K562 (cell line): ENCODE measurements around the gene CGB8. TPM values are rescaled to one million over a fixed set of nuclear protein-coding genes. Genes with fewer than 3 reads are reported as not detected.

ENCODE experiments used
- EWSR1 ChIP-seq: fragments of 450-650 bp; IDR thresholded peaks from 2 replicates; pipeline ENCODE4 v1.6.1; 2018; ENCODE audit warnings: borderline replicate concordance, mild to moderate bottlenecking, low read depth, moderate library complexity; ENCODE audit not compliant: partially characterized antibody
- ILF3 ChIP-seq: fragments of 450-650 bp; IDR thresholded peaks from 2 replicates; pipeline ENCODE4 v1.6.1; 2018; ENCODE audit warnings: antibody characterized with exemption, mild to moderate bottlenecking, moderate library complexity, borderline replicate concordance
- IRF2 ChIP-seq: sonication (generic); formaldehyde crosslinking; IDR thresholded peaks from 2 replicates; pipeline ENCODE4 v1.8.1; 2022; ENCODE audit warnings: mild to moderate bottlenecking, missing genetic modification reagents
- POLR3G ChIP-seq: IDR thresholded peaks from 2 replicates; pipeline ENCODE4 v1.6.1; 2011; ENCODE audit not compliant: insufficient read length, insufficient replicate concordance; ENCODE audit errors: extremely low read depth
- SAP30 ChIP-seq: fragments of 200-600 bp; sonication (generic); IDR thresholded peaks from 2 replicates; pipeline ENCODE4 v1.6.1; 2012; ENCODE audit warnings: borderline replicate concordance, low read depth, mild to moderate bottlenecking, moderate library complexity, low read length, control low read depth, inconsistent platforms; ENCODE audit not compliant: insufficient read depth, poor library complexity, severe bottlenecking
- TAF7 ChIP-seq: fragments of 450-650 bp; IDR thresholded peaks from 2 replicates; pipeline ENCODE4 v1.6.1; 2016; ENCODE audit warnings: missing genetic modification characterization, missing compliant biosample characterization
- ZNF512 ChIP-seq: IDR thresholded peaks from 2 replicates; pipeline ENCODE4 v1.6.1; 2016; ENCODE audit warnings: missing genetic modification characterization, missing compliant biosample characterization
- ZNF699 ChIP-seq: fragments of 250-450 bp; sonication (Bioruptor Pico); IDR thresholded peaks from 2 replicates; pipeline ENCODE4 v1.8.0; 2021; ENCODE audit warnings: mild to moderate bottlenecking, moderate library complexity; ENCODE audit not compliant: insufficient replicate concordance
- ZNF707 ChIP-seq: fragments of 250-450 bp; sonication (Bioruptor Pico); conservative IDR thresholded peaks from 2 replicates; pipeline ENCODE4 v1.8.0; 2022; ENCODE audit warnings: inconsistent platforms, mild to moderate bottlenecking, moderate library complexity
- ZNF830 ChIP-seq: fragments of 250-450 bp; sonication (Bioruptor Pico); IDR thresholded peaks from 2 replicates; pipeline ENCODE4 v1.5.0; 2021; ENCODE audit warnings: mild to moderate bottlenecking
- polyA plus RNA-seq, 8 experiments: library from polyadenylated mRNA; depleted of rRNA in 4 of 8; stranded (reverse) in 5 of 8; unstranded in 3 of 8; fragments of >200 nt; fragmentation: Nextera tagmentation in 2 of 8; fragmentation: Illumina TruSeq in 1 of 8; extraction: Ambion mirVana in 2 of 8; extraction: Trizol in 1 of 8; gene quantifications; 2 replicates each; pipeline versions ENCODE4 v1.2.1 to v1.2.3, GENCODE V29; 2011 to 2014; ENCODE audit warnings: inconsistent platforms in 1 of 8, missing spikeins in 1 of 8
- total RNA-seq, 7 experiments: library from RNA; depleted of rRNA in 6 of 7; stranded (reverse); fragments of >200 nt in 6 of 7; fragmentation: Illumina TruSeq in 2 of 7; extraction: Trizol in 2 of 7; gene quantifications; 2 replicates each; pipeline versions ENCODE4 v1.2.1 to v1.2.3, GENCODE V29; 2011 to 2021; ENCODE audit warnings: low replicate concordance in 1 of 7
- TF ChIP-seq, protein P1 (sequence below): fragments of 450-650 bp; IDR thresholded peaks from 2 replicates; pipeline ENCODE4 v1.6.1; 2016; ENCODE audit warnings: mild to moderate bottlenecking, moderate library complexity

CGB8 gene
- total and polyA plus RNA-seq, 9 of the 15 experiments (the other 6 are each of a cell fraction or from before 2014, with no cell fraction given) = not detected

- TF ChIP-seq EWSR1 = no peak
- TF ChIP-seq ZNF830 = 0 out of 2 replicates have a peak, but pooled peaks have one; percentile 21
- 0 out of 2 replicates have a peak, but pooled peaks have one; percentile 28 for TF ChIP-seq TAF7 (tag)
- TF ChIP-seq ZNF512 (tag) = no peak
- no peak for TF ChIP-seq ZNF707 (CRISPR knock-in tag)
- no peak for TF ChIP-seq ILF3
- TF ChIP-seq SAP30 = no peak
- no peak for TF ChIP-seq IRF2
- TF ChIP-seq ZNF699 (CRISPR knock-in tag) = no peak
- TF ChIP-seq, protein P1, sequence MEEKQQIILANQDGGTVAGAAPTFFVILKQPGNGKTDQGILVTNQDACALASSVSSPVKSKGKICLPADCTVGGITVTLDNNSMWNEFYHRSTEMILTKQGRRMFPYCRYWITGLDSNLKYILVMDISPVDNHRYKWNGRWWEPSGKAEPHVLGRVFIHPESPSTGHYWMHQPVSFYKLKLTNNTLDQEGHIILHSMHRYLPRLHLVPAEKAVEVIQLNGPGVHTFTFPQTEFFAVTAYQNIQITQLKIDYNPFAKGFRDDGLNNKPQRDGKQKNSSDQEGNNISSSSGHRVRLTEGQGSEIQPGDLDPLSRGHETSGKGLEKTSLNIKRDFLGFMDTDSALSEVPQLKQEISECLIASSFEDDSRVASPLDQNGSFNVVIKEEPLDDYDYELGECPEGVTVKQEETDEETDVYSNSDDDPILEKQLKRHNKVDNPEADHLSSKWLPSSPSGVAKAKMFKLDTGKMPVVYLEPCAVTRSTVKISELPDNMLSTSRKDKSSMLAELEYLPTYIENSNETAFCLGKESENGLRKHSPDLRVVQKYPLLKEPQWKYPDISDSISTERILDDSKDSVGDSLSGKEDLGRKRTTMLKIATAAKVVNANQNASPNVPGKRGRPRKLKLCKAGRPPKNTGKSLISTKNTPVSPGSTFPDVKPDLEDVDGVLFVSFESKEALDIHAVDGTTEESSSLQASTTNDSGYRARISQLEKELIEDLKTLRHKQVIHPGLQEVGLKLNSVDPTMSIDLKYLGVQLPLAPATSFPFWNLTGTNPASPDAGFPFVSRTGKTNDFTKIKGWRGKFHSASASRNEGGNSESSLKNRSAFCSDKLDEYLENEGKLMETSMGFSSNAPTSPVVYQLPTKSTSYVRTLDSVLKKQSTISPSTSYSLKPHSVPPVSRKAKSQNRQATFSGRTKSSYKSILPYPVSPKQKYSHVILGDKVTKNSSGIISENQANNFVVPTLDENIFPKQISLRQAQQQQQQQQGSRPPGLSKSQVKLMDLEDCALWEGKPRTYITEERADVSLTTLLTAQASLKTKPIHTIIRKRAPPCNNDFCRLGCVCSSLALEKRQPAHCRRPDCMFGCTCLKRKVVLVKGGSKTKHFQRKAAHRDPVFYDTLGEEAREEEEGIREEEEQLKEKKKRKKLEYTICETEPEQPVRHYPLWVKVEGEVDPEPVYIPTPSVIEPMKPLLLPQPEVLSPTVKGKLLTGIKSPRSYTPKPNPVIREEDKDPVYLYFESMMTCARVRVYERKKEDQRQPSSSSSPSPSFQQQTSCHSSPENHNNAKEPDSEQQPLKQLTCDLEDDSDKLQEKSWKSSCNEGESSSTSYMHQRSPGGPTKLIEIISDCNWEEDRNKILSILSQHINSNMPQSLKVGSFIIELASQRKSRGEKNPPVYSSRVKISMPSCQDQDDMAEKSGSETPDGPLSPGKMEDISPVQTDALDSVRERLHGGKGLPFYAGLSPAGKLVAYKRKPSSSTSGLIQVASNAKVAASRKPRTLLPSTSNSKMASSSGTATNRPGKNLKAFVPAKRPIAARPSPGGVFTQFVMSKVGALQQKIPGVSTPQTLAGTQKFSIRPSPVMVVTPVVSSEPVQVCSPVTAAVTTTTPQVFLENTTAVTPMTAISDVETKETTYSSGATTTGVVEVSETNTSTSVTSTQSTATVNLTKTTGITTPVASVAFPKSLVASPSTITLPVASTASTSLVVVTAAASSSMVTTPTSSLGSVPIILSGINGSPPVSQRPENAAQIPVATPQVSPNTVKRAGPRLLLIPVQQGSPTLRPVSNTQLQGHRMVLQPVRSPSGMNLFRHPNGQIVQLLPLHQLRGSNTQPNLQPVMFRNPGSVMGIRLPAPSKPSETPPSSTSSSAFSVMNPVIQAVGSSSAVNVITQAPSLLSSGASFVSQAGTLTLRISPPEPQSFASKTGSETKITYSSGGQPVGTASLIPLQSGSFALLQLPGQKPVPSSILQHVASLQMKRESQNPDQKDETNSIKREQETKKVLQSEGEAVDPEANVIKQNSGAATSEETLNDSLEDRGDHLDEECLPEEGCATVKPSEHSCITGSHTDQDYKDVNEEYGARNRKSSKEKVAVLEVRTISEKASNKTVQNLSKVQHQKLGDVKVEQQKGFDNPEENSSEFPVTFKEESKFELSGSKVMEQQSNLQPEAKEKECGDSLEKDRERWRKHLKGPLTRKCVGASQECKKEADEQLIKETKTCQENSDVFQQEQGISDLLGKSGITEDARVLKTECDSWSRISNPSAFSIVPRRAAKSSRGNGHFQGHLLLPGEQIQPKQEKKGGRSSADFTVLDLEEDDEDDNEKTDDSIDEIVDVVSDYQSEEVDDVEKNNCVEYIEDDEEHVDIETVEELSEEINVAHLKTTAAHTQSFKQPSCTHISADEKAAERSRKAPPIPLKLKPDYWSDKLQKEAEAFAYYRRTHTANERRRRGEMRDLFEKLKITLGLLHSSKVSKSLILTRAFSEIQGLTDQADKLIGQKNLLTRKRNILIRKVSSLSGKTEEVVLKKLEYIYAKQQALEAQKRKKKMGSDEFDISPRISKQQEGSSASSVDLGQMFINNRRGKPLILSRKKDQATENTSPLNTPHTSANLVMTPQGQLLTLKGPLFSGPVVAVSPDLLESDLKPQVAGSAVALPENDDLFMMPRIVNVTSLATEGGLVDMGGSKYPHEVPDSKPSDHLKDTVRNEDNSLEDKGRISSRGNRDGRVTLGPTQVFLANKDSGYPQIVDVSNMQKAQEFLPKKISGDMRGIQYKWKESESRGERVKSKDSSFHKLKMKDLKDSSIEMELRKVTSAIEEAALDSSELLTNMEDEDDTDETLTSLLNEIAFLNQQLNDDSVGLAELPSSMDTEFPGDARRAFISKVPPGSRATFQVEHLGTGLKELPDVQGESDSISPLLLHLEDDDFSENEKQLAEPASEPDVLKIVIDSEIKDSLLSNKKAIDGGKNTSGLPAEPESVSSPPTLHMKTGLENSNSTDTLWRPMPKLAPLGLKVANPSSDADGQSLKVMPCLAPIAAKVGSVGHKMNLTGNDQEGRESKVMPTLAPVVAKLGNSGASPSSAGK = peak; percentile 78
- TF ChIP-seq POLR3G = no peak
These were observed 35.5 kb upstream of the CGB8 start (continued) for GRCh38 chr19:49084206-49085019.
